Fibroblast of lung (primary cell): Measurements from ENCODE around the gene AGXT. TPM values are rescaled to one million over a fixed set of nuclear protein-coding genes. Genes with fewer than 3 reads are reported as not detected.

Experiments
- DNase-seq, 2 donors: peaks; one replicate each; pipeline versions ENCODE4 v3.0.0 to v3.0.0-alpha.2; 2010; ENCODE audit warnings: low read depth in 2 of 2
- H2AFZ ChIP-seq: 2 replicates; pipeline ENCODE4 v1.5.1; 2012; ENCODE audit warnings: low read length, control low read depth, inconsistent platforms
- H3K27ac ChIP-seq: 2 replicates; pipeline ENCODE4 v1.5.1; 2011; ENCODE audit warnings: low read length, control low read depth; ENCODE audit not compliant: insufficient read depth
- H3K27me3 ChIP-seq: 2 replicates; pipeline ENCODE4 v1.5.1; 2011; ENCODE audit warnings: mild to moderate bottlenecking, low read length; ENCODE audit not compliant: control insufficient read depth, insufficient read depth
- H3K36me3 ChIP-seq: 2 replicates; pipeline ENCODE4 v1.5.1; 2011; ENCODE audit warnings: low read length; ENCODE audit not compliant: control insufficient read depth, insufficient read depth
- H3K4me1 ChIP-seq: 2 replicates; pipeline ENCODE4 v1.5.1; 2011; ENCODE audit warnings: low read length; ENCODE audit not compliant: control insufficient read depth, insufficient read depth; ENCODE audit errors: extremely low read depth
- H3K4me2 ChIP-seq: 2 replicates; pipeline ENCODE4 v1.5.1; 2011; ENCODE audit warnings: low read length, control low read depth; ENCODE audit not compliant: insufficient read depth; ENCODE audit errors: extremely low read depth
- H3K4me3 ChIP-seq, 4 experiments: fragments of 200-600 bp in 1 of 4; sonication (generic) in 1 of 4; replicated peaks in 1 of 4; 2 replicates each; pipeline ENCODE4 v1.5.1; 2011 to 2016; ENCODE audit warnings: low read length in 4 of 4, low read depth in 3 of 4, mild to moderate bottlenecking in 3 of 4, control low read depth in 2 of 4, inconsistent platforms in 1 of 4, mixed read lengths in 1 of 4; ENCODE audit not compliant: insufficient read depth in 1 of 4; ENCODE audit errors: control extremely low read depth in 1 of 4
- H3K79me2 ChIP-seq: 2 replicates; pipeline ENCODE4 v1.5.1; 2012; ENCODE audit warnings: mild to moderate bottlenecking, low read length, inconsistent platforms; ENCODE audit not compliant: control insufficient read depth, insufficient read depth
- H3K9ac ChIP-seq: 2 replicates; pipeline ENCODE4 v1.5.1; 2011; ENCODE audit warnings: mild to moderate bottlenecking, low read length, control low read depth; ENCODE audit not compliant: insufficient read depth
- H3K9me3 ChIP-seq: 2 replicates; pipeline ENCODE4 v1.5.1; 2012; ENCODE audit warnings: low read depth, low read length; ENCODE audit not compliant: control insufficient read depth, insufficient read depth
- H4K20me1 ChIP-seq: 2 replicates; pipeline ENCODE4 v1.5.1; 2011; ENCODE audit warnings: low read length; ENCODE audit not compliant: control insufficient read depth, insufficient read depth; ENCODE audit errors: extremely low read depth
- EZH2 ChIP-seq: IDR thresholded peaks from 2 replicates; pipeline ENCODE4 v1.5.1; 2012; ENCODE audit warnings: low read length, control low read depth, mild to moderate bottlenecking; ENCODE audit errors: missing control alignments
- polyA plus RNA-seq, 2 donors: library from polyadenylated mRNA; depleted of rRNA in 1 of 2; stranded (reverse) in 1 of 2; unstranded in 1 of 2; fragments of >200 nt; gene quantifications; 2 replicates each; pipeline ENCODE4 v1.2.1, GENCODE V29; 2011 to 2012; ENCODE audit warnings: missing spikeins in 1 of 2
- total RNA-seq: library from RNA; depleted of rRNA; stranded (reverse); fragments of >200 nt; gene quantifications from 2 replicates; pipeline ENCODE4 v1.2.1, GENCODE V29; 2014
- TF ChIP-seq, protein P1 (sequence below), 2 donors: IDR thresholded peaks in 1 of 2; conservative IDR thresholded peaks in 1 of 2; 1 replicate in 1 of 2; 2 replicates in 1 of 2; pipeline ENCODE4 v1.5.1; 2011 to 2012; ENCODE audit warnings: low read length in 2 of 2, control low read depth in 1 of 2, inconsistent platforms in 1 of 2, low read depth in 1 of 2, mild to moderate bottlenecking in 1 of 2

AGXT gene
- total and polyA plus RNA-seq, 2 donors (not counting 1 experiment from before 2014, with no cell fraction given): not detected

DNA sequence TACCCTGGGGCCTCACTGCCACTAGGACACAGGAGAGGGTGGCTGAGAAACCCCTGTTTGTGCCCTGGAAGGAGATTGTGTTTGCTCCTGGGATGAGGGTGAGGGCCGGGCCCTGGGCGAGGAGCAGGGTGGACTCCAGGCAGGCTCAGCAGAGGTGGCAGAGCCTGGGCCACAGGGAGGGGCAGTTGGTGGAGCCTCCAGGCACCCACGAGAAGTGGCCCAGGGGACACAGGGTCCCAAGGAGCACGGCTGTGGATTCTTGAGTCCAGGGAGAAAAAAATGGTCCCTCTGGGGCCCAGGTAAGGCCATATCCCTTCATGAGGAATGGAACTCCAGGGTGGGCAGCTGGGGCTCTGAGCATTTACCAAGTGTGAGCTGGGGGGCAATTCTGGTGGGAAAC lies 19.0 kb downstream of the AGXT start:
- H3K4me3 ChIP-seq: no peak overlapping the region
- H3K4me1 ChIP-seq: no peaks in the 10 kb centered on the region
- no peaks in the 10 kb centered on the region for H4K20me1 ChIP-seq
- no peaks in the 10 kb centered on the region for H3K79me2 ChIP-seq
- no peaks in the 10 kb centered on the region for H3K9me3 ChIP-seq
- H2AFZ ChIP-seq: no peak overlapping the region
- no peaks in the 10 kb centered on the region for H3K36me3 ChIP-seq
- TF ChIP-seq, protein P1, sequence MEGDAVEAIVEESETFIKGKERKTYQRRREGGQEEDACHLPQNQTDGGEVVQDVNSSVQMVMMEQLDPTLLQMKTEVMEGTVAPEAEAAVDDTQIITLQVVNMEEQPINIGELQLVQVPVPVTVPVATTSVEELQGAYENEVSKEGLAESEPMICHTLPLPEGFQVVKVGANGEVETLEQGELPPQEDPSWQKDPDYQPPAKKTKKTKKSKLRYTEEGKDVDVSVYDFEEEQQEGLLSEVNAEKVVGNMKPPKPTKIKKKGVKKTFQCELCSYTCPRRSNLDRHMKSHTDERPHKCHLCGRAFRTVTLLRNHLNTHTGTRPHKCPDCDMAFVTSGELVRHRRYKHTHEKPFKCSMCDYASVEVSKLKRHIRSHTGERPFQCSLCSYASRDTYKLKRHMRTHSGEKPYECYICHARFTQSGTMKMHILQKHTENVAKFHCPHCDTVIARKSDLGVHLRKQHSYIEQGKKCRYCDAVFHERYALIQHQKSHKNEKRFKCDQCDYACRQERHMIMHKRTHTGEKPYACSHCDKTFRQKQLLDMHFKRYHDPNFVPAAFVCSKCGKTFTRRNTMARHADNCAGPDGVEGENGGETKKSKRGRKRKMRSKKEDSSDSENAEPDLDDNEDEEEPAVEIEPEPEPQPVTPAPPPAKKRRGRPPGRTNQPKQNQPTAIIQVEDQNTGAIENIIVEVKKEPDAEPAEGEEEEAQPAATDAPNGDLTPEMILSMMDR (conservative IDR thresholded peaks at IDR 0.05 in 1 of 2, IDR thresholded peaks at IDR 0.05 in 1 of 2; ENCODE audit: low read depth in 1 of 2, low read length in 2 of 2): no peak
- DNase-seq: no peak
- no peak overlapping the region for H3K4me2 ChIP-seq
- H3K27ac ChIP-seq: no peak overlapping the region
- H3K27me3 ChIP-seq: no peaks in the 10 kb centered on the region
- H3K9ac ChIP-seq: no peak overlapping the region

DNA sequence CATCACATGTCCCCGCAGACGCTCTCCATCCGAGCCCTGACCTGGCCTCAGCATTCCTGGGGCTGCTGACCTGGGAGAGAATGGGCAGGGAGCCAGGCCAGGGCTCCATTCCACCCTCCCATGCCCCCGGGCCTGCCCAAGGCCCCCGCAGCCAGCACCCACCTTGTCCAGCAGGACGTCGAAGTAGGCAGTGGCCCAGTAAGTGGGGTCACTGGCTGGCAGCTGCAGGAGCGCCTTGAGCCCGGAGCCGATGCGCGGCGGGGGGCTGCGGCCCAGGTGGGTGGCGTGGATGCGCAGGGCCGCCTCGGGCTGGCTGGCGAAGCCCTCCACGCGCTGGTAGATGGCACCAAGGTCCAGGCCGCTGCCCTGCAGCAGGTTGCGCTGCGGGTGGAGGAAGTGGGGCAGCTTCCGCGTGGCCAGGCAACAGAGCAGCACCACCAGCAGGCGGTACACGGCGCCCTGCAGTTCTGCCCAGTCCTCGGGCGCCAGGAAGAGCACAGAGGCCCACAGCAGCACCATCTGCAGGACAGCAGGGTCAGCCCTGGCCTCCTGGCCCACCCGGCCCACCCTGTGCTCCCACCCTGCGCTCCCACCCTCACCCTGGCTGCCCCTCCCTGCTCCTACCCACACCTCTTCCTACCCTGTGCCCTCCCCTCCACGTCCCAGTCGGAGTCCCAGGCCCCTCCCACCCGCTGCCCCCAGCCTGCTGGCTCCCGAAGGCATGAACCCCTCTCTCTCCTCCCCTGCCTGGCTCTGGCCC lies 19.7 kb downstream of the AGXT start:
- Histone ChIP-seq H3K36me3 (no peaks in the 10 kb centered on the region), H3K4me3 (no peak overlapping the region), H3K9ac (no peak overlapping the region), H3K4me1 (no peaks in the 10 kb centered on the region), H3K4me2 (no peak overlapping the region), H3K27ac (no peak overlapping the region), H3K27me3 (no peaks in the 10 kb centered on the region), H2AFZ (no peak overlapping the region), H4K20me1 (no peaks in the 10 kb centered on the region), H3K9me3 (no peaks in the 10 kb centered on the region), H3K79me2 (no peaks in the 10 kb centered on the region)
- no peak for DNase-seq
- no peak for TF ChIP-seq EZH2
- TF ChIP-seq, protein P1 (conservative IDR thresholded peaks at IDR 0.05 in 1 of 2, IDR thresholded peaks at IDR 0.05 in 1 of 2; ENCODE audit: low read depth in 1 of 2, low read length in 2 of 2): no peak

DNA sequence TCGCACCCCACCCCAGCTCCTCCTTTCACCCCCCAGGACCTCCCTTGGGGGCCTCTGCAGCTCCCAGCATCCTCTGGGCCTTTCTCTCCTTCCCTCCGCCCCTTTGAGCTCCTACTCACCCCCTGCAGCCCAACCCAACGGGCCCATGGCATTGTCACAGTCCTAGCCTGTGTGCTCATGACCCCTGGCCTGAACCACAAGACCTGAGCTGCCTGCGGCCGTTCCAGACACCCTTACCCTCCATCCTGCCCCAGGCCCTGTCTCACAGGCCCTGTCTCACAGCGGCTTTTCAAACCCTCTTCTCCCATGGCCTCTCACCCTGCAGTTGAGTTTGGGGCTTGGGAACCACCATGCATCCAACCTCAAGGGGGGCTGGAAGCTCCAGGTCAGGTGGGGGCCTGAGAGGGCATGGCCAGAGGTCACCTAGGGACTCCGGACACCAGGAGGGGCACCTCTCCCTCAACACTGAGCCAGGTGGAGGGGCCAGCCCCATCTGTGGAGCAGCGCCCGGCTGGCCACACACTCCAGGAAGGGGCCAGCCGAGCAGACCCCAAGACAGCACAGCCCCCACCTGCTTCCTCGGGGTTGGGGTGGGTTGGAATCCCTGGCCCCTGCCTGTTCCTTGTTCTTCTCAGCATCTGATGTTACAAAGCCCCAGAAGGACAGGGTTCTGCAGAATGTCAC lies 20.4 kb downstream of the AGXT start:
- Histone ChIP-seq H3K27me3 (no peaks in the 10 kb centered on the region), H3K79me2 (no peaks in the 10 kb centered on the region), H3K36me3 (no peaks in the 10 kb centered on the region), H3K4me3 (no peak overlapping the region), H4K20me1 (no peaks in the 10 kb centered on the region), H3K4me2 (no peak overlapping the region), H3K9ac (no peak overlapping the region), H2AFZ (no peak overlapping the region), H3K9me3 (no peaks in the 10 kb centered on the region), H3K27ac (no peak overlapping the region), H3K4me1 (no peaks in the 10 kb centered on the region)
- DNase-seq: no peak
- TF ChIP-seq, protein P1 (conservative IDR thresholded peaks at IDR 0.05 in 1 of 2, IDR thresholded peaks at IDR 0.05 in 1 of 2; ENCODE audit: low read depth in 1 of 2, low read length in 2 of 2): no peak
- TF ChIP-seq EZH2: no peak
